Measurements from ENCODE around the gene NTRK3. TPM values are rescaled to one million over a fixed set of nuclear protein-coding genes. Genes with fewer than 3 reads are reported as not detected.

NTRK3 gene
- total and polyA plus RNA-seq, 5 donors: 2.6 to 5.5 (median 3.6) TPM

GRCh38 chr15:87985451-87985850, 271.1 kb downstream of the NTRK3 start:
- intact Hi-C loops (cut with DNase I): no loop called here
- peak in 1 of 3 donors; percentile 55 for DNase-seq
- WGBS: 51% methylated on average over 7 of the region's 7 CpGs

GRCh38 chr15:87981969-87982368, 274.6 kb downstream of the NTRK3 start:
- no peaks in the 10 kb centered on the region for H3K4me1 ChIP-seq (ENCODE audit: control insufficient read depth, insufficient read depth, low read length)
- WGBS: 34% methylated on average over 6 of the region's 6 CpGs
- no peak overlapping the region for H3K4me3 ChIP-seq (ENCODE audit: low read length)
- no peaks in the 10 kb centered on the region for H3K9me3 ChIP-seq (ENCODE audit: control insufficient read depth, low read length)
- intact Hi-C loops (cut with DNase I): no loop called here
- DNase-seq (peak; percentile 22 to 81 (median 71)), ATAC-seq (peak; percentile 63 to 79)
- H3K27ac ChIP-seq (ENCODE audit: low read length): no peak overlapping the region
- H3K27me3 ChIP-seq (ENCODE audit: control insufficient read depth, insufficient read depth): no peaks in the 10 kb centered on the region

More at GRCh38 chr15:87985451-87985850, 271.1 kb downstream of the NTRK3 start:
- no peak for ATAC-seq
- Histone ChIP-seq H3K27ac (ENCODE audit: low read length) (no peak overlapping the region), H3K4me3 (ENCODE audit: low read length) (no peak overlapping the region), H3K4me1 (ENCODE audit: control insufficient read depth, insufficient read depth, low read length) (no peaks in the 10 kb centered on the region), H3K9me3 (ENCODE audit: control insufficient read depth, low read length) (no peaks in the 10 kb centered on the region), H3K27me3 (ENCODE audit: control insufficient read depth, insufficient read depth) (no peaks in the 10 kb centered on the region)

GRCh38 chr15:87977907-87978306, 278.6 kb downstream of the NTRK3 start:
- H3K4me1 ChIP-seq (ENCODE audit: control insufficient read depth, insufficient read depth, low read length): peaks cover 2% of the 10 kb centered on the region
- H3K27ac ChIP-seq (ENCODE audit: low read length): no peak overlapping the region
- H3K9me3 ChIP-seq (ENCODE audit: control insufficient read depth, low read length): no peaks in the 10 kb centered on the region
- H3K4me3 ChIP-seq (ENCODE audit: low read length): no peak overlapping the region
- DNase-seq (no peak), ATAC-seq (no peak)
- intact Hi-C loops (cut with DNase I): no loop called here
- no peaks in the 10 kb centered on the region for H3K27me3 ChIP-seq (ENCODE audit: control insufficient read depth, insufficient read depth)
- 90% methylated on average over 3 of the region's 3 CpGs for WGBS

GRCh38 chr15:87976552-87976951, 280.0 kb downstream of the NTRK3 start:
- intact Hi-C loops (cut with DNase I): no loop called here
- 90% methylated on average over 3 of the region's 3 CpGs for WGBS
- Histone ChIP-seq H3K4me1 (ENCODE audit: control insufficient read depth, insufficient read depth, low read length) (peaks cover 2% of the 10 kb centered on the region), H3K4me3 (ENCODE audit: low read length) (no peak overlapping the region), H3K9me3 (ENCODE audit: control insufficient read depth, low read length) (no peaks in the 10 kb centered on the region), H3K27ac (ENCODE audit: low read length) (no peak overlapping the region), H3K27me3 (ENCODE audit: control insufficient read depth, insufficient read depth) (no peaks in the 10 kb centered on the region)
- ATAC-seq (no peak), DNase-seq (no peak)

- H3K9me3 ChIP-seq (ENCODE audit: control insufficient read depth, low read length): no peaks in the 10 kb centered on the region
- no peak overlapping the region for H3K27ac ChIP-seq (ENCODE audit: low read length)
- H3K4me1 ChIP-seq (ENCODE audit: control insufficient read depth, insufficient read depth, low read length): peaks cover 2% of the 10 kb centered on the region
- no peak overlapping the region for H3K4me3 ChIP-seq (ENCODE audit: low read length)
- ATAC-seq (no peak), DNase-seq (no peak)
- intact Hi-C loops (cut with DNase I): no loop called here
- no peaks in the 10 kb centered on the region for H3K27me3 ChIP-seq (ENCODE audit: control insufficient read depth, insufficient read depth)
- WGBS: 69% methylated on average over 13 of the region's 13 CpGs
Measured at GRCh38 chr15:87973501-87974215, 282.9 kb downstream of the NTRK3 start.

GRCh38 chr15:87971076-87971475, 285.5 kb downstream of the NTRK3 start:
- Histone ChIP-seq H3K4me1 (ENCODE audit: control insufficient read depth, insufficient read depth, low read length) (peaks cover 2% of the 10 kb centered on the region), H3K9me3 (ENCODE audit: control insufficient read depth, low read length) (no peaks in the 10 kb centered on the region), H3K27ac (ENCODE audit: low read length) (no peak overlapping the region), H3K27me3 (ENCODE audit: control insufficient read depth, insufficient read depth) (no peaks in the 10 kb centered on the region), H3K4me3 (ENCODE audit: low read length) (no peak overlapping the region)
- intact Hi-C loops (cut with DNase I): no loop called here
- ATAC-seq (peak in 1 of 2 donors; percentile 21), DNase-seq (no peak)
- WGBS: 81% methylated on average over 3 of the region's 3 CpGs

GRCh38 chr15:87967951-87968350, 288.6 kb downstream of the NTRK3 start:
- DNase-seq: no peak
- H3K9me3 ChIP-seq (ENCODE audit: control insufficient read depth, low read length): no peaks in the 10 kb centered on the region
- WGBS: 70% methylated on average over 2 of the region's 2 CpGs
- H3K4me3 ChIP-seq (ENCODE audit: low read length): no peak overlapping the region
- H3K27ac ChIP-seq (ENCODE audit: low read length): no peak overlapping the region
- no peak for ATAC-seq
- intact Hi-C loops (cut with DNase I): no loop called here
- H3K27me3 ChIP-seq (ENCODE audit: control insufficient read depth, insufficient read depth): no peaks in the 10 kb centered on the region
- no peaks in the 10 kb centered on the region for H3K4me1 ChIP-seq (ENCODE audit: control insufficient read depth, insufficient read depth, low read length)

GRCh38 chr15:87965304-87965703, 291.2 kb downstream of the NTRK3 start:
- no peak for DNase-seq
- no peaks in the 10 kb centered on the region for H3K27me3 ChIP-seq (ENCODE audit: control insufficient read depth, insufficient read depth)
- no peaks in the 10 kb centered on the region for H3K9me3 ChIP-seq (ENCODE audit: control insufficient read depth, low read length)
- intact Hi-C loops (cut with DNase I): no loop called here
- no peak for ATAC-seq
- WGBS: 76% methylated on average over 5 of the region's 5 CpGs
- H3K4me3 ChIP-seq (ENCODE audit: low read length): no peak overlapping the region
- H3K4me1 ChIP-seq (ENCODE audit: control insufficient read depth, insufficient read depth, low read length): peaks cover 2% of the 10 kb centered on the region
- H3K27ac ChIP-seq (ENCODE audit: low read length): no peak overlapping the region

GRCh38 chr15:87962428-87962827, 294.1 kb downstream of the NTRK3 start:
- ATAC-seq (peak in 1 of 2 donors; percentile 63), DNase-seq (no peak)
- no peaks in the 10 kb centered on the region for H3K9me3 ChIP-seq (ENCODE audit: control insufficient read depth, low read length)
- H3K27me3 ChIP-seq (ENCODE audit: control insufficient read depth, insufficient read depth): no peaks in the 10 kb centered on the region
- H3K4me1 ChIP-seq (ENCODE audit: control insufficient read depth, insufficient read depth, low read length): peaks cover 2% of the 10 kb centered on the region
- intact Hi-C loops (cut with DNase I): no loop called here
- no peak overlapping the region for H3K27ac ChIP-seq (ENCODE audit: low read length)
- no peak overlapping the region for H3K4me3 ChIP-seq (ENCODE audit: low read length)
- WGBS: 22% methylated on average over 4 of the region's 4 CpGs

GRCh38 chr15:87961851-87962420, 294.6 kb downstream of the NTRK3 start:
- ATAC-seq (no peak), DNase-seq (no peak)
- Histone ChIP-seq H3K27me3 (ENCODE audit: control insufficient read depth, insufficient read depth) (no peaks in the 10 kb centered on the region), H3K9me3 (ENCODE audit: control insufficient read depth, low read length) (no peaks in the 10 kb centered on the region), H3K4me1 (ENCODE audit: control insufficient read depth, insufficient read depth, low read length) (peaks cover 2% of the 10 kb centered on the region), H3K27ac (ENCODE audit: low read length) (no peak overlapping the region), H3K4me3 (ENCODE audit: low read length) (no peak overlapping the region)
- WGBS: 43% methylated on average over 2 of the region's 2 CpGs
- intact Hi-C loops (cut with DNase I): no loop called here

- intact Hi-C loops (cut with DNase I): no loop called here
- ATAC-seq (peak; percentile 67 to 79), DNase-seq (peak in 2 of 3 donors; percentile 39 to 57)
- H3K27me3 ChIP-seq (ENCODE audit: control insufficient read depth, insufficient read depth): no peaks in the 10 kb centered on the region
- WGBS: 57% methylated on average over 4 of the region's 4 CpGs
- H3K9me3 ChIP-seq (ENCODE audit: control insufficient read depth, low read length): no peaks in the 10 kb centered on the region
- no peak overlapping the region for H3K27ac ChIP-seq (ENCODE audit: low read length)
- H3K4me3 ChIP-seq (ENCODE audit: low read length): no peak overlapping the region
- H3K4me1 ChIP-seq (ENCODE audit: control insufficient read depth, insufficient read depth, low read length): peaks cover 2% of the 10 kb centered on the region
Measured at GRCh38 chr15:87959662-87960061, 296.9 kb downstream of the NTRK3 start.

Measured in right cardiac atrium (tissue), 5 donors.